Neural progenitor cell (in vitro differentiated cells): Measurements from ENCODE around the gene ANK3. TPM values are rescaled to one million over a fixed set of nuclear protein-coding genes. Genes with fewer than 3 reads are reported as not detected.

ENCODE experiments used
- DNase-seq: peaks from one replicate; pipeline ENCODE4 v3.0.0-alpha.2; 2016; ENCODE audit warnings: low spot score
- H2AFZ ChIP-seq: fragments of 200-600 bp; sonication (generic); replicated peaks from 2 replicates; pipeline ENCODE4 v1.6.1; 2016; ENCODE audit warnings: antibody characterized with exemption
- H3F3A ChIP-seq: fragments of 200-600 bp; sonication (generic); 2 replicates; pipeline ENCODE4 v1.6.1; 2016; ENCODE audit warnings: antibody characterized with exemption, low read depth
- H3K27ac ChIP-seq: fragments of 200-600 bp; sonication (generic); 2 replicates; pipeline ENCODE4 v1.5.1; 2016; ENCODE audit warnings: mild to moderate bottlenecking
- H3K27me3 ChIP-seq: fragments of 200-600 bp; sonication (generic); 2 replicates; pipeline ENCODE4 v1.6.1; 2016; ENCODE audit warnings: mild to moderate bottlenecking, moderate library complexity
- H3K36me3 ChIP-seq: fragments of 200-600 bp; sonication (generic); 2 replicates; pipeline ENCODE4 v1.5.1; 2016
- H3K4me1 ChIP-seq: fragments of 200-600 bp; sonication (generic); 2 replicates; pipeline ENCODE4 v1.6.1; 2016; ENCODE audit warnings: mixed run types
- H3K4me2 ChIP-seq: fragments of 200-600 bp; sonication (generic); 2 replicates; pipeline ENCODE4 v1.6.1; 2016
- H3K4me3 ChIP-seq: fragments of 200-600 bp; sonication (generic); 2 replicates; pipeline ENCODE4 v1.5.1; 2016
- H3K79me2 ChIP-seq: fragments of 200-600 bp; sonication (generic); 2 replicates; pipeline ENCODE4 v1.6.1; 2016; ENCODE audit warnings: low read depth
- H3K9ac ChIP-seq: fragments of 200-600 bp; sonication (generic); 2 replicates; pipeline ENCODE4 v1.6.1; 2016
- H3K9me3 ChIP-seq: fragments of 200-600 bp; sonication (generic); 2 replicates; pipeline ENCODE4 v1.5.1; 2016; ENCODE audit warnings: low read depth
- H4K20me1 ChIP-seq: fragments of 200-600 bp; sonication (generic); 2 replicates; pipeline ENCODE4 v1.6.1; 2016; ENCODE audit warnings: low read depth
- H3K27ac Mint-ChIP-seq: 3 replicates; pipeline ENCODE4 v1.8.0; 2021; ENCODE audit warnings: mixed read lengths
- H3K27me3 Mint-ChIP-seq: 2 replicates; pipeline ENCODE4 v1.8.0; 2022; ENCODE audit warnings: low read depth, mild to moderate bottlenecking, inconsistent platforms, moderate library complexity, mixed read lengths; ENCODE audit not compliant: insufficient read depth
- H3K36me3 Mint-ChIP-seq: 3 replicates; pipeline ENCODE4 v1.8.0; 2021; ENCODE audit warnings: mixed read lengths
- H3K4me1 Mint-ChIP-seq: 3 replicates; pipeline ENCODE4 v1.8.0; 2021; ENCODE audit warnings: mixed read lengths
- H3K4me3 Mint-ChIP-seq: 3 replicates; pipeline ENCODE4 v1.8.0; 2021; ENCODE audit warnings: mild to moderate bottlenecking, moderate library complexity, mixed read lengths
- H3K9me3 Mint-ChIP-seq: 3 replicates; pipeline ENCODE4 v1.8.0; 2020; ENCODE audit warnings: mixed read lengths
- EZH2 ChIP-seq: fragments of 200-600 bp; sonication (generic); IDR thresholded peaks from 2 replicates; pipeline ENCODE4 v1.6.1; 2017; ENCODE audit warnings: antibody characterized with exemption, mild to moderate bottlenecking, moderate library complexity
- EZH2phosphoT487 ChIP-seq: fragments of 200-600 bp; sonication (generic); IDR thresholded peaks from 2 replicates; pipeline ENCODE4 v1.6.1; 2017; ENCODE audit warnings: antibody characterized with exemption
- total RNA-seq: library from RNA; depleted of rRNA; stranded (reverse); fragments of >200 nt; gene quantifications from 2 replicates; pipeline ENCODE4 v1.2.3, GENCODE V29; 2015; ENCODE audit warnings: low replicate concordance
- TF ChIP-seq, protein P1 (sequence below): fragments of 200-600 bp; sonication (generic); IDR thresholded peaks from 2 replicates; pipeline ENCODE4 v1.5.1; 2017; ENCODE audit warnings: antibody characterized with exemption, mild to moderate bottlenecking

ANK3 gene
- total RNA-seq, 1 donor from 2014 or later: 54.1 TPM

DNA sequence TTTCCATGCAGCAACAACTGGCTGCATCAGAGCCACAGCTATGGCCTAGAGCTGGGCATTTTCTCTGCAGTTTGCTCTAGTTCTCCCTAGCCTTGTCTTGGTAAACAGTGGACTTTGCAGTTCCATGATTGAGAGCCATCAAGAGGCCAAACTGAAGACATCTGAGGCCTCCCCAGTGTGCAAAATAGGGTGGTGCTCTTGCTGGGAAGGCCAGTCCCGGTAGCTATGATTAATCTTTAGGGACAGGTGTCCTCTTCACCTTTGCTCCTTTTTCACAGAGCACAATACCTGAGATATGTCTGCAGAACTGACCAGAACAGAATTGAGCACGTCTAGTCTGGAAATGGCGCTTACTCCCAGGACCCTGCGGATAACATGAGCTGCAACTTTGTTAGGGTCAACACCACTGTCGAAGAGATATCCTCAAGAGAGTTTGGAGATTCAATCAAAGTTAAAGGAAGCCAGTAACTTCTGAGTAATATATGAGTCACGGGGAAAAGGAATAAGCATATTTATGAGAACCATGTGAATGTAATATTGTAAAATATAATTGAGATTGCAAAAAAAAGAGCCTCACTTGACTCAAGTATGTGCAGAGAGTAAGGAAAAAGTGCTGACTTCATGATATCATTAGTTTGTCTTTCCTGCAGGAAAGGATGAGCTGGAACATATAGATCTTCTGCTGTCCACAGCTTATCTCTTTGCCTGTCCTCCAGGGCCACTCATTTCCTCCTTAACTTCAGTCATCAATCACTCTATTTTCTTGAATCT, 76.7 kb downstream of the ANK3 start:
- no peaks in the 10 kb centered on the region for H3K36me3 Mint-ChIP-seq

DNA sequence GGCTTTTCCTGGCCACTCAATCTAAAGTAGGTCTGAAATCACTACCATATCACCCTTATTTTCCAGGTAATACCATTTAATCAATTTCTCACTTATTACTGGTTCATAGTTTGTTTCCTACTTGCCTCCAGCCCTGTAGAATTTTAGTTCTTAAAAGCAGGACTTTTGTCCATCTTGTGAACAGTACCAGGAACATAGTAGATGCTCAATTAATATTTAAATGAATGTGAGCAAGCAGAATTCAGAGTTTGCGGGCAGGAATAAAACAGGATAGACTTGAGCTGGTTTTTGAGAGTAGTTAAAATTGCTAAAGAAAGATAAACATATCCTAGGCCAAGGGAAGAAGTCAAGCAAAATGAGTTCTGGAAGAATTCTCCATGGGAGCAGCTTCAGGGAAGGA, 77.9 kb downstream of the ANK3 start:
- H3K9me3 ChIP-seq: no peaks in the 10 kb centered on the region
- Mint-ChIP-seq H3K9me3 (no peaks in the 10 kb centered on the region), H3K36me3 (no peaks in the 10 kb centered on the region), H3K27me3 (no peaks in the 10 kb centered on the region), H3K4me1 (peaks cover 5% of the 10 kb centered on the region), H3K4me3 (no peak overlapping the region), H3K27ac (no peak overlapping the region)
- no peak for DNase-seq
- H3K36me3 ChIP-seq: no peaks in the 10 kb centered on the region
- no peaks in the 10 kb centered on the region for H4K20me1 ChIP-seq
- peaks cover 5% of the 10 kb centered on the region for H3K4me1 ChIP-seq
- no peak overlapping the region for H3K9ac ChIP-seq
- no peak overlapping the region for H3K4me2 ChIP-seq
- TF ChIP-seq, protein P1, sequence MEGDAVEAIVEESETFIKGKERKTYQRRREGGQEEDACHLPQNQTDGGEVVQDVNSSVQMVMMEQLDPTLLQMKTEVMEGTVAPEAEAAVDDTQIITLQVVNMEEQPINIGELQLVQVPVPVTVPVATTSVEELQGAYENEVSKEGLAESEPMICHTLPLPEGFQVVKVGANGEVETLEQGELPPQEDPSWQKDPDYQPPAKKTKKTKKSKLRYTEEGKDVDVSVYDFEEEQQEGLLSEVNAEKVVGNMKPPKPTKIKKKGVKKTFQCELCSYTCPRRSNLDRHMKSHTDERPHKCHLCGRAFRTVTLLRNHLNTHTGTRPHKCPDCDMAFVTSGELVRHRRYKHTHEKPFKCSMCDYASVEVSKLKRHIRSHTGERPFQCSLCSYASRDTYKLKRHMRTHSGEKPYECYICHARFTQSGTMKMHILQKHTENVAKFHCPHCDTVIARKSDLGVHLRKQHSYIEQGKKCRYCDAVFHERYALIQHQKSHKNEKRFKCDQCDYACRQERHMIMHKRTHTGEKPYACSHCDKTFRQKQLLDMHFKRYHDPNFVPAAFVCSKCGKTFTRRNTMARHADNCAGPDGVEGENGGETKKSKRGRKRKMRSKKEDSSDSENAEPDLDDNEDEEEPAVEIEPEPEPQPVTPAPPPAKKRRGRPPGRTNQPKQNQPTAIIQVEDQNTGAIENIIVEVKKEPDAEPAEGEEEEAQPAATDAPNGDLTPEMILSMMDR: no peak
- TF ChIP-seq EZH2phosphoT487 (no peak), EZH2 (no peak)
- no peaks in the 10 kb centered on the region for H3K79me2 ChIP-seq
- H3K27me3 ChIP-seq: no peaks in the 10 kb centered on the region
- no peak overlapping the region for H3K4me3 ChIP-seq
- no peak overlapping the region for H2AFZ ChIP-seq
- H3F3A ChIP-seq: no peaks in the 10 kb centered on the region
- no peak overlapping the region for H3K27ac ChIP-seq

More for the DNA sequence above, 76.7 kb downstream of the ANK3 start:
- Histone ChIP-seq H3K79me2 (no peaks in the 10 kb centered on the region), H3K27ac (no peak overlapping the region), H3K4me1 (peaks cover 5% of the 10 kb centered on the region), H3K4me2 (no peak overlapping the region), H4K20me1 (no peaks in the 10 kb centered on the region), H3K36me3 (no peaks in the 10 kb centered on the region), H3K9me3 (no peaks in the 10 kb centered on the region), H3F3A (no peaks in the 10 kb centered on the region), H3K27me3 (no peaks in the 10 kb centered on the region), H3K9ac (no peak overlapping the region), H2AFZ (no peak overlapping the region), H3K4me3 (no peak overlapping the region)
- Mint-ChIP-seq H3K9me3 (no peaks in the 10 kb centered on the region), H3K27ac (no peak overlapping the region), H3K4me1 (peaks cover 5% of the 10 kb centered on the region), H3K27me3 (no peaks in the 10 kb centered on the region), H3K4me3 (no peak overlapping the region)
- DNase-seq: no peak
- TF ChIP-seq, protein P1: no peak
- TF ChIP-seq EZH2: no peak
- TF ChIP-seq EZH2phosphoT487: no peak

DNA sequence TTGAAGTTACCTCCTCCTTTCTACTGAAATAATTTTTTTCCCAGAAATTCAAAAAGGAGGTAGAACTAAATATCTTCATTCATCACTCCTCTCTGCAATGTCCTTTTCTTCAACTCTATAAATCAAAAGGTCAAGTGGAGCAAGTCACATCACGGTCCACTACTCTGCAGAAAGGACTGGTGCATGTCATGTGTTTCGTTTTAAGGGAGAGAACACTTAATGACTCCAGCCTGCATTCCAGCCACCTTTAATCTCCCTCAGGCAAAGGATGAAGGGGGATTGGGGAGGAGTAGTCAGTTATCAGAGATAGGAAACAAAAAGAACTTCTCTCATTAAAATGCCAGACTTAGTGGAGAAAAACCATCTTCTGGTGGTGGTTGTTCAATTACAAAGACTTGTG, 78.9 kb downstream of the ANK3 start:
- DNase-seq: peak; percentile 12
- H3K9me3 ChIP-seq: no peaks in the 10 kb centered on the region
- H3K27ac ChIP-seq: no peak overlapping the region

More for the DNA sequence above, 78.9 kb downstream of the ANK3 start:
- Histone ChIP-seq H3F3A (no peaks in the 10 kb centered on the region), H3K4me1 (peaks cover 5% of the 10 kb centered on the region), H3K4me3 (no peak overlapping the region), H3K9ac (no peak overlapping the region), H3K79me2 (no peaks in the 10 kb centered on the region), H3K27me3 (no peaks in the 10 kb centered on the region), H4K20me1 (no peaks in the 10 kb centered on the region), H3K36me3 (no peaks in the 10 kb centered on the region), H2AFZ (no peak overlapping the region), H3K4me2 (no peak overlapping the region)
- H3K4me1 Mint-ChIP-seq: peaks cover 5% of the 10 kb centered on the region
- no peak overlapping the region for H3K4me3 Mint-ChIP-seq
- H3K27ac Mint-ChIP-seq: no peak overlapping the region
- H3K36me3 Mint-ChIP-seq: no peaks in the 10 kb centered on the region
- no peak for TF ChIP-seq EZH2phosphoT487
- TF ChIP-seq, protein P1: no peak
- TF ChIP-seq EZH2: no peak
- no peaks in the 10 kb centered on the region for H3K9me3 Mint-ChIP-seq
- H3K27me3 Mint-ChIP-seq: no peaks in the 10 kb centered on the region
